H1 (cell line): ENCODE results near the gene RELL1. TPM values are rescaled to one million over a fixed set of nuclear protein-coding genes. Genes with fewer than 3 reads are reported as not detected.
A peak's percentile ranks its signal among the peaks of the same experiment; 100 is the strongest.

Experiments used
- ASH2L ChIP-seq: fragments of 200-600, 300-600 bp; sonication (generic); IDR thresholded peaks from one replicate; pipeline ENCODE4 v1.7.1; 2017; ENCODE audit warnings: low read length
- ATF2 ChIP-seq: IDR thresholded peaks from 2 replicates; pipeline ENCODE4 v1.6.1; 2012; ENCODE audit warnings: low read length, inconsistent platforms
- BACH1 ChIP-seq: IDR thresholded peaks from 2 replicates; pipeline ENCODE4 v1.6.1; 2012; ENCODE audit warnings: low read length, improper control_type of control experiment
- CEBPB ChIP-seq: IDR thresholded peaks from 2 replicates; pipeline ENCODE4 v1.6.1; 2012; ENCODE audit warnings: low read depth, low read length
- CREB1 ChIP-seq: IDR thresholded peaks from 2 replicates; pipeline ENCODE4 v1.6.1; 2012; ENCODE audit warnings: inconsistent platforms
- JUND ChIP-seq: IDR thresholded peaks from 2 replicates; pipeline ENCODE4 v1.6.1; 2011; ENCODE audit warnings: mild to moderate bottlenecking, improper control_type of control experiment, low read length
- MAFK ChIP-seq: IDR thresholded peaks from 2 replicates; pipeline ENCODE4 v1.6.1; 2012; ENCODE audit warnings: low read depth, mild to moderate bottlenecking, improper control_type of control experiment, low read length
- NANOG ChIP-seq: IDR thresholded peaks from 2 replicates; pipeline ENCODE4 v1.6.1; 2011; ENCODE audit warnings: low read length, low read depth, mild to moderate bottlenecking, inconsistent platforms; ENCODE audit not compliant: insufficient read depth, poor library complexity, severe bottlenecking
- RFX5 ChIP-seq: IDR thresholded peaks from 2 replicates; pipeline ENCODE4 v1.6.1; 2011; ENCODE audit warnings: low read depth, low read length, improper control_type of control experiment, borderline replicate concordance
- SP1 ChIP-seq: IDR thresholded peaks from 2 replicates; pipeline ENCODE4 v1.6.1; 2011; ENCODE audit warnings: low read depth, low read length
- polyA plus RNA-seq, 7 experiments: library from polyadenylated mRNA; depleted of rRNA in 3 of 7; stranded (reverse) in 5 of 7; unstranded in 2 of 7; fragments of >200 nt in 5 of 7; fragments of 200-250 nt in 2 of 7; gene quantifications; 1 replicate in 5 of 7; 2 replicates in 1 of 7; 4 replicates in 1 of 7; pipeline versions ENCODE4 v1.2.1 to v1.2.3, GENCODE V29; 2011 to 2013; ENCODE audit warnings: missing spikeins in 2 of 7, mixed read lengths in 2 of 7
- total RNA-seq: library from RNA; stranded (reverse); fragmentation: NEBNext Ultra II Directional; extraction: Animal tissue kit (Norgen Biotek cat#: 25700); gene quantifications from 2 replicates; pipeline ENCODE4 v1.2.1, GENCODE V29; 2021

RELL1 gene
- total and polyA plus RNA-seq, 2 of the 8 experiments (the other 6 are each of a cell fraction or from before 2014, with no cell fraction given): 2.1 to 14.1 TPM

GRCh38 chr4:37641886-37642849 is 44.0 kb downstream of the RELL1 start (continued):
- TF ChIP-seq ATF2 (no peak), SP1 (no peak), CREB1 (no peak), JUND (no peak), BACH1 (no peak), ASH2L (no peak), CEBPB (0 out of 2 replicates have a peak, but pooled peaks have one; percentile 20), MAFK (no peak), NANOG (no peak), RFX5 (no peak)
